H7 (cell line): ENCODE data around the gene POLR3F. TPM values are rescaled to one million over a fixed set of nuclear protein-coding genes. Genes with fewer than 3 reads are reported as not detected.
"Not testable (repeated sequence)": the region's sequence is repeated elsewhere in the genome, so short reads cannot be mapped to it uniquely, and the experiment has no call there.

Experiments used
- DNase-seq: peaks from one replicate; pipeline ENCODE4 v3.0.0; 2012
- H3K27me3 ChIP-seq: 2 replicates; pipeline ENCODE4 v1.6.0; 2011; ENCODE audit warnings: mild to moderate bottlenecking, low read length; ENCODE audit not compliant: control insufficient read depth, insufficient read depth
- H3K36me3 ChIP-seq: replicated peaks from 2 replicates; pipeline ENCODE4 v1.5.1; 2011; ENCODE audit warnings: low read length; ENCODE audit not compliant: control insufficient read depth, insufficient read depth
- H3K4me3 ChIP-seq: 2 replicates; pipeline ENCODE4 v1.5.1; 2011; ENCODE audit warnings: low read depth, mild to moderate bottlenecking, control low read depth, low read length, moderate library complexity; ENCODE audit not compliant: insufficient read depth
- total RNA-seq: library from RNA; depleted of rRNA; stranded (reverse); fragments of >200 nt; shearing (Covaris generic); gene quantifications from 2 replicates; pipeline ENCODE4 v1.2.3, GENCODE V29; 2014

POLR3F gene
- total RNA-seq, 1 experiment from 2014 or later = 26.4 TPM

DNA sequence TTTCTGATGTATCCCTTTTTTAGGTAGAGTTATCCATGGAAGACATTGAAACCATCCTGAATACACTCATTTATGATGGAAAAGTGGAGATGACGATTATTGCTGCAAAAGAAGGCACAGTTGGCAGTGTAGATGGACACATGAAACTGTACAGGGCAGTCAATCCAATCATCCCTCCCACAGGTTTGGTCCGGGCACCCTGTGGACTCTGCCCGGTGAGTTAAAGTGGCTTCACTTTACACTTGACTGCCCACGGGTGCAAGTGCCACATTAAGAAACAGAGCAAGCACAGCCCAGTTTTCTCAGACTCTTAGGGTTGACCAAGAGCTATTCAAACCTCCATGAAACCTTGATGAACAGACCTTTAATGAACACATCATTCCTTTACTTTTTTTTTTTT lies 14.4 kb downstream of the POLR3F start:
- Histone ChIP-seq H3K4me3 (no peak overlapping the region), H3K27me3 (no peaks in the 10 kb centered on the region), H3K36me3 (peaks cover 6% of the 10 kb centered on the region)
- no peak for DNase-seq

DNA sequence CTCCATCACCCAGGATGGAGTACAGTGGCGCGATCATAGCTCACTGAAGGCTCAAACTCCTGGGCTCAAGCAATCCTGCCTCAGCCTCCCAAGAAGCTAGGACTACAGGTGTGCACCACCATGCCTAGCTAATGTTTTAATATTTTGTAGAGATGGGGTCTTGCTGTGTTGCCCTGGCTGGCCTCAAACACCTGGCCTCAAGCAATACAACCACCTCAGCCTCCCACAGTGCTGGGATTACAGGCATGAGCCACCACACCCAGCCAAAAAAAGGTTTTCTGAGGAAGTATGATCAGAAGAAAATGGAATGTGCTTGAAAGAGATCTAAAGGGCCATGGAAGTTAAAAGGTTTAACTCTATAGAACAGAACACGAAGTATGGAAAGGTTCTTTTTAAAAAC lies 21.1 kb downstream of the POLR3F start:
- Histone ChIP-seq H3K27me3 (no peaks in the 10 kb centered on the region), H3K36me3 (peaks cover 10% of the 10 kb centered on the region), H3K4me3 (no peak overlapping the region)
- no peak for DNase-seq

DNA sequence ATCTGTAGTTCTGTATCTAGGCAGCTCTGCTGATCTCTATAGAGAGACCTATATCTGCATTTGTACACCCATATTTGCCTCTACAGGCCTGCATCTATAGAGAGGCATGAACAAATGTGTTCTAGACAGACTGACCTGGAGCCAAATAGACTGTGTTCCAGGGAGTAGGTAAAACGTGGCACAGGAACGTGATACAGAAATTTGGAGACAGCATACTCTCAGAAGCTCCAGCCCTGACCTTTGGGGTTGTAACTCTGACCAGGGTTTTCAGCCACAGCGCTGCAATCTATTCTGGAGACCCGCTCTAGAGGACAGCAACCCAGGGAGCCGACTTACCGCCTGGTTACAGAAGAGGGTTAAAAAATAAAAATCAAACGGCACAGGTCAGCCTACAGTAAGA lies 28.9 kb downstream of the POLR3F start:
- no peaks in the 10 kb centered on the region for H3K27me3 ChIP-seq
- peaks cover 4% of the 10 kb centered on the region; the same call in 1 of the 2 replicates for H3K36me3 ChIP-seq
- peak overlapping the region; percentile 93 for H3K4me3 ChIP-seq
- no peak for DNase-seq

DNA sequence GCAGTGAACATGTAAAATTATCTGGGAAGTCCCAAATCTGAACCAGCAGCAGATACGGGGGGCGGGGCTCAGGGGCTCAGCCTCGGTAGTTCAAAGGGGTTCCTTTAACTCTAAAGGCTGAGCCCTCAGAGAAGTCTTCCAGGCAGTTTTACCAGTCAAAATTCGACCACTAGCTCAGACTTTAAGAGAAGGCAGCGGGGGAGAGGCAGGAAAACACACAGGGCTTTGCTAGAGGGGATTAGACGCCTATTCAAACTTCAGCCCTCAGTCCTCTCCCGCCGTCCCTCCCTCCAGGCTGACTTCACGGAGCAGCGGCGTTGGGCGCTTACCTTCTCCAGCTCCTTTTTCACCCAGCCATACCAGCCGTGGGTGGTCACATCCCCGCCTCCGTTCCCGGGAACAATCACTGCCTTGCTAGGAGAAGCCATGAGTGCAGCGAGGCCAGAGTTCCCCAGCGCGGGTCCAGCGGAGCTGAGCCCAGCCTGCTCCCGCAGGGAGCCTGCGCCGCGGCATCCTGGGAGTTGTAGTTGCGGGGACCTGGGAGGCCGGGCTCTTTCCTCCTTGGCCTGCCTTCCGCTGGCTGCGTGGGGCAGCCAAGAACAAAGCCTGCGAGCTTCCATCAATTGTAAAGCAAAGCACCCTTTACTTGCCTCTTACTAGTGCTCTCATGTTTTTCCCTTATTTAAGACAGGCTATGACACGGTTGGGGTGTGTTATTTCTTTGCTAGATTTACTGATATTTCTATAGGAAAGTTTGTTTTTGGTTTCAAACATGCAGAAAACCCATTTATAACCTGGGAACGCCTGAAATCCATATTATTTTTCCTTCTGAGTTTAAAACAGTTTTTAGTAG lies 29.8 kb downstream of the POLR3F start, which contains the start of gene RBBP9:
TSS of gene RBBP9 (minus strand) at position 486 of the 853 bp plus-strand sequence. CDS start at position 428, 58 bp downstream.
- peak; percentile 92 for DNase-seq
- H3K36me3 ChIP-seq = peaks cover 4% of the 10 kb centered on the region; the same call in 1 of the 2 replicates
- no peaks in the 10 kb centered on the region for H3K27me3 ChIP-seq
- H3K4me3 ChIP-seq = peak within 1 kb of the TSS; percentile 93

DNA sequence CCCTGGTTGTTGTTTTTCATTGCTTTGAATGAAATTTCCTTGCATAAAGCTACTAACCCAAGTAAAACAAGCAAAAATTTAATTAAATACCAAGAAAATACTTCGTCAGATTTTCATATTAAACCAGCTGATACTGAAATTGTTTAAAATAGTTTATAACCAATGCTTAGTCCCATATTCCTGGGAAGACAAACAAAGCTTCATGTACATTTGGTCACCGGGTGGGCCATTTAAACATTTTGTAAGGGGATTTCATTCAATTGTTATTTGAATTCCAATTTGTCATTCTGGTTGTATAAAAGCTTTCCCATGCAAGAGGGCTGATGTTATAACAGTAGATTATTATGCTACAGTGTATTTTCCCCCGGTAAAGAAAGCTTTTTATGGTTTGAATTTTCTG lies 30.4 kb downstream of the POLR3F start:
- H3K36me3 ChIP-seq = peaks cover 4% of the 10 kb centered on the region; the same call in 1 of the 2 replicates
- no peak overlapping the region for H3K4me3 ChIP-seq

DNA sequence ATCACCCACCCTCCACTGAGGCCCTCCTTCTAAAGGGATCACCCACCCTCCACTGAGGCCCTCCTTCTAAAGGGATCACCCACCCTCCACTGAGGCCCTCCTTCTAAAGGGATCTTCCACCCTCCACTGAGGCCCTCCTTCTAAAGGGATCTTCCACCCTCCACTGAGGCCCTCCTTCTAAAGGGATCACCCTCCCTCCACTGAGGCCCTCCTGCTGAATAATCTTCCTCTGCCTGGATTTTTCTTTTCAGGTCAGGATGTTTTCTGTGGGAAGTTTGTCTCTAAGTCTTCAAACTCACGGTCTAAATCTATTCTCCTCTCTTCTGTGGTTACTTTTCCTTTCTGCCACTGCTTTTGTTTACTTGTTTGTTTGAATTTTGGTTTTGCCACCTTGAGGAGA lies 34.5 kb downstream of the POLR3F start:
- DNase-seq, H3K36me3 ChIP-seq, H3K4me3 ChIP-seq, H3K27me3 ChIP-seq: not testable (repeated sequence)

More for the DNA sequence above, 30.4 kb downstream of the POLR3F start:
- no peaks in the 10 kb centered on the region; the same call in 1 of the 2 replicates for H3K27me3 ChIP-seq
- no peak for DNase-seq

DNA sequence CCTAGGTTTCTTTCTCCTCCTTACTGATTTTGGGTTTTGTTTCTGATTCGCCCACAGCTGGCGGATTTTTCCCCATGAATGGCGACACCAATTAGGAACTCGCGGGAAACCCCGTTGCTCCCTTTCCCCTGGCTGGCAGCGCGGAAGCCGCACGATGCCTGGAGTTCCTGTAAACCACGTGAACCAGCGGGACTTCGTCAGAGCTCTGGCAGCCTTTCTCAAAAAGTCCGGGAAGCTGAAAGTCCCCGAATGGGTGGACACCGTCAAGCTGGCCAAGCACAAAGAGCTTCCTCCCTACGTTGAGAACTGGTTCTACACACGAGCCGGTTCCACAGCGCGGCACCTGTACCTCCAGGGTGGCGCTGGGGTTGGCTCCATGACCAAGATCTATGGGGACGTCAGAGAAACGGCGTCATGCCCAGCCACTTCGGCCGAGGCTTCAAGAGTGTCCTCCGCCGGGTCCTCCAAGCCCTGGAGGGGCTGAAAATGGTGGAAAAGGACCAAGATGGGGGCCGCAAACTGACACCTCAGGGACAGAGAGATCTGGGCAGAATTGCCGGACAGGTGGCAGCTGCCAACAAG lies 37.4 kb downstream of the POLR3F start:
- Histone ChIP-seq H3K27me3 (no peaks in the 10 kb centered on the region; the same call in 1 of the 2 replicates), H3K36me3 (no peaks in the 10 kb centered on the region; the same call in 1 of the 2 replicates), H3K4me3 (no peak overlapping the region)
- DNase-seq = no peak

DNA sequence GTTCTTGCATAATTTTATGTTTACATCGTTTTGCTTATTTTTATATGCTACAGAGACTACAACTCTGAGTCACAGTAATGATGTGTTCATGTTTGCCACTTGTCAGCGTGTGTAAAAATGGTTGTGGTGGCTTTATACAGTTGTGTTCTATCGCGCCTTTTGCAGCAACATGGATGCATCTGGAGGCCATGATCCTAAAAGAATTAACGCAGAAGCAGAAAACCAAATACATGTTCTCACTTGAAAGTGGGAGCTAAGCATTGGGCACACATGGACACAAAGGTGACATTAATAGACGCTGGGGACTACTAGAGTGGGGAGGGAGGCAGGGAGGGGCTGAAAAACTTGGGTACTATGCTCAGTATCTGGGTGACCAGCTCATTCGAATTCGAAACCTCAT lies 39.6 kb downstream of the POLR3F start:
- Histone ChIP-seq H3K4me3 (peak overlapping the region; percentile 80), H3K36me3 (no peaks in the 10 kb centered on the region; the same call in 1 of the 2 replicates), H3K27me3 (no peaks in the 10 kb centered on the region; the same call in 1 of the 2 replicates)
- no peak for DNase-seq

DNA sequence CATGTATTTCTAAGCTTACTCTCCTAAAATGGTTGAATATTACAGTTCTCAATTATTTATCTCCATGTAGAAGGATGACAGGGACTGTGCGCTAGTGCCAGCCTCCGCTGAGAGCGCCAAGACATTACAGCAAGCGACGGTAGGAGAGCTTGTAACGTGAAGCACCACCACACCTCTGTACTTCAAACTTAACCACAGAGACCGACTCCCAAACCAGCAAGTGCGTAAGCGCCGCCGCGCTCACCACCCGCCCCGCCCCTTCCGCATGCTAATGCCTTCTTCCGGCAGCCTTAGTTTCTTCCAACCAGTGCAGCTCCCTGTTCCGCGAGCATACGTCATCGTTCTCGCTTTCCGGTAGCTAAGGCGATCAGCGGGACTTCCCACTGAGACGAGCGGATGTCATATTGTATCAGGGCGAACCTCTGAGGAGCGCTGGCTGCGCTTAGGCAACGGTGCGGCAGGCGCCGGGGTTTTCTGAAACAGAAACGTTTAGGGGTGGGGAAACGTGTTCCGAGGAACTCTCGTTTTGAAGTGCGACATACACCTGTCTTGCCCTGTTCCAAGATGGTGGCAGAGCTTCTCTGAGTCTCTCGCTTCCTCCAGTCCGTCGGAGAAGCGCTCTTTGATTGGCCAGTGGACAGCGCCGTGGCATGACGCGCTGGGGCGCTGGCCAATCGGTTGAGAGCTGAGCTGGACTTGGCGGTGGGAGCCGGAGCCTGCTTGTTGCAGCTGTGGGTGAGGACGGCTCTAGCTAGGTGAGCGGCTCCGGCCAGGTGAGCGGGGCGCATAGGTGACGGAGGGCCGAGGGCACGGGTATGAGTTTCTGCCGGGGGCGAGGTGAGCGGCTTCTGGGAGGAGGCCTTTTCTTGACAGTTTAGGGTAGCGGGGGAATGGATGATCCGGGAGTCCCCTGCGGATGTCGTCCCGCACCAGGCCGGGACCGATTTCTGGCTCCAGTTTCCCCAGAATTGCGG lies 40.3 kb downstream of the POLR3F start, which contains the start of gene SEC23B:
TSS of gene SEC23B (plus strand) at position 723 of the 974 bp plus-strand sequence. CDS start 2,896 bp downstream, outside the sequence.
- Histone ChIP-seq H3K36me3 (no peaks in the 10 kb centered on the region; the same call in 1 of the 2 replicates), H3K27me3 (no peaks in the 10 kb centered on the region; the same call in 1 of the 2 replicates), H3K4me3 (peak within 1 kb of the TSS; percentile 80)
- peak; percentile 96 for DNase-seq

DNA sequence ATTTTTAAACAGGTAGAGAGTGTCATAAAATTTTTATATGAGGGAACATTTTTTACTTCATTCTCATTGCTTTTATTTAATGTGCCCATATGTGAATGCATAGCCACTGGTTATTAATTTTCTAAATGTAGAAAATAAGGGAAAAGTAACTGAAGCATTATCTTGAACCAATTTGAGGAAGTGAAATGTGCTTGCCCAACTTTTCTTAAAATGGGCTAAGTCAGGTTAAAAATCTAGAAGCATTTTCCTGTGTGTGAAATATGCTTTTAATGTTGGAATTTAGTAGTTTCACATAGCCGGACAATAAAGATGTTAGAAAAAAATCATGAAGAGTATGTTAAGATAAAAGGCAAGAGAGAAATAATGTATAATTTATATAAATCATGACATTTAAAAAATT lies 44.4 kb downstream of the POLR3F start:
- Histone ChIP-seq H3K36me3 (peaks cover 5% of the 10 kb centered on the region), H3K4me3 (no peak overlapping the region), H3K27me3 (no peaks in the 10 kb centered on the region)
- no peak for DNase-seq

DNA sequence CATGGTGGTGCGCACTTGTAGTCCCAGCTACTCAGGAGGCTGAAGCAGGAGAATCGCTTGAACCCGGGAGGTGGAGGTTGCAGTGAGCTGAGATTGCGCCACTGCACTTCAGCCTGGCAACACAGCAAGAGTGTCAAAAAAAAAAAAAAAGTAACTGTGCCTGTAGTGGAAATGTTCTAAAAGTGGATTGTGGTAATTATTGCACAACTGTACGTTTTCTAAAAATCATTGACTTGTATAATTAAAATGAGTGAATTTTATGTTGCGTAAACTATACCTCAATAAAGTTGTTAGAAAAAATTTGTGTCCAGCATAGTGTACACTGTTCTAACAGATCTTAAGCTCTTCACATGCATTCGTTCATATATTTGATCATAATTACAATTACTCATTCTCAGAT lies 46.0 kb downstream of the POLR3F start:
- Histone ChIP-seq H3K27me3 (no peaks in the 10 kb centered on the region), H3K36me3 (peaks cover 5% of the 10 kb centered on the region), H3K4me3 (no peak overlapping the region)
- no peak for DNase-seq

DNA sequence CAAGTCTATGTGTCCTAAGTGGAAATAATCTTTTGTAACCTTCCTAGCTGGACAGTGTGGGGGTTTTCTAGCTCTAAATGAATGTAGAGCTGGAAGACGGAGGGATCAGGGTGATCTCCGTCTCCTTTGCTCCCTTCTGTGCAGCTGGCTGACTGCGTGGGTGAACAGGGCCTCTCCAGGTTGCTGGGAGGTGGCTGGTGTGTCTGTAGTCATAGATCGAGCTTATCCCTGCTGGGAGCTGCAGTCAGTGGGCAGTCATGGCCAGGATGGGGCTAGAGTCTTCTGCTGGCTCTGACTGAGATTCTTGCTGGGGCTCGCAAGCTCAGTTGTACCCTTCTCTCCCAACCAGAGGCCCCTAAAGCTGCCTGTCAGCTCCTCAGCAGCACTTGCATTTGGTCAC lies 46.9 kb downstream of the POLR3F start:
- no peak overlapping the region for H3K4me3 ChIP-seq
- no peak for DNase-seq
- peaks cover 5% of the 10 kb centered on the region for H3K36me3 ChIP-seq
- H3K27me3 ChIP-seq = no peaks in the 10 kb centered on the region

DNA sequence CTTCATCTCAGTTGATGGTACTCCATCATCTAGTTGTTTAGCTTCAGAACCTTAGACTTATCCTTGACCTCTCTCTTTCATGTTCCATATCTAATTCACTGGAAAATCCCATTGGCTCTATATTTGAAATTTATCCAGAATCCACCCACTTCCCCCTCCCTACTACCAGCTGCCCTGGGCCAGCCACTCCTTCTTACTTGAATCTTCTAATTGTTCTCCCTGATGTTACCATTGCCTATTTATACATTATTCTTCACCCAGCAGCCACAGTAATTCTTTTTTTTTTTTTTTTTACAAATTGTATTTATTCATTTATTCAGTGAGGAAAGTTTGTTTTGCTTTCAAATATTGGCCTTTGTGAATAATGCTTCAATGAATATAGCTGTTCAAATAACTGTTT lies 48.8 kb downstream of the POLR3F start:
- Histone ChIP-seq H3K4me3 (no peak overlapping the region), H3K27me3 (no peaks in the 10 kb centered on the region), H3K36me3 (peaks cover 5% of the 10 kb centered on the region)
- DNase-seq = no peak

DNA sequence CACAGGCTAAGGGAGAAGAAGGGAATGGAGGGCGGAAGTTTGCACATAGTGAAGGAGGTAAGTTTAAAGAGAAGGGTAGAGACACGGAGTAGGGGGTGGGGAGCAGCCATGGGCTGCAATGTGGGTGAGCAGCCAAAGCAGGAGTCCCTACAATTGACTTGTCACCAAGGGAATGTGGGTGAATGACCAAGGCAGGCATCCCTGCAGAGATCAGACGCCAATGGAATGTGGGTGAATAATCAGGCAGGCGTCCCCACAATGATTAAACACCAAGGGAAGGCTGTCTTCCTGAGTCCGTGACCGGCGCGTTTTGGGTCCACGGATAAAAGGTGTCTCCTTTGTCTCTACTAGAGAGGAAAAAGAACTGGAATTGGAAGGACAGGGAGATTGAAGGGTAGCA lies 54.9 kb downstream of the POLR3F start:
- H3K4me3 ChIP-seq, H3K27me3 ChIP-seq, DNase-seq: not testable (repeated sequence)
- H3K36me3 ChIP-seq = peaks cover 18% of the 10 kb centered on the region
